GM19351 (cell line): ENCODE results near the gene XDH.

Experiments used
- ATAC-seq: cut with Tn5 transposase; IDR thresholded peaks from one replicate; pipeline ENCODE4 v1.9.1; 2021; ENCODE audit warnings: mild to moderate bottlenecking, moderate library complexity; ENCODE audit not compliant: unreplicated experiment

Gene XDH

GRCh38 chr2:31333046-31333445 lies 81.5 kb downstream of the XDH start:
- no peak for ATAC-seq

DNA sequence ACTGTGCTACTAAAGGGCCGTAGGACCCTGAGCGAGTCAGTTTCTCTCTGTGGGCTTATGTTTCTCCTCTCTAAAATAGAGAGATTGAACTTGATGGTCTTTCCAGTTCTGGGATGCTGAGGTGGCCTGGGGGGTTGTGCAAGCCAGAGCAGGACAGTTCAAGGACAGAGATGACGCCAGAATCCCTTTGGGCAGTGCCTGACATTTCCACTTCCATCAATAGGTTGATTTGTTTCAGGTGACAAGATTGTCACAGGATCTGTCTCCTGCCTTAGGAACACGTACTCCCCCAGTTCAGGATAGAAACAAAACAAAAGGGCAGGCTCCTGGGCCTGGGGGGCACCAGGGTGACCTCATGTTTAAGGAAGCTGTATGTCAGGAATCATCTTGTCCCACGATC lies 82.0 kb downstream of the XDH start:
- ATAC-seq: no peak

GRCh38 chr2:31331156-31331555 lies 83.4 kb downstream of the XDH start:
- ATAC-seq: no peak

DNA sequence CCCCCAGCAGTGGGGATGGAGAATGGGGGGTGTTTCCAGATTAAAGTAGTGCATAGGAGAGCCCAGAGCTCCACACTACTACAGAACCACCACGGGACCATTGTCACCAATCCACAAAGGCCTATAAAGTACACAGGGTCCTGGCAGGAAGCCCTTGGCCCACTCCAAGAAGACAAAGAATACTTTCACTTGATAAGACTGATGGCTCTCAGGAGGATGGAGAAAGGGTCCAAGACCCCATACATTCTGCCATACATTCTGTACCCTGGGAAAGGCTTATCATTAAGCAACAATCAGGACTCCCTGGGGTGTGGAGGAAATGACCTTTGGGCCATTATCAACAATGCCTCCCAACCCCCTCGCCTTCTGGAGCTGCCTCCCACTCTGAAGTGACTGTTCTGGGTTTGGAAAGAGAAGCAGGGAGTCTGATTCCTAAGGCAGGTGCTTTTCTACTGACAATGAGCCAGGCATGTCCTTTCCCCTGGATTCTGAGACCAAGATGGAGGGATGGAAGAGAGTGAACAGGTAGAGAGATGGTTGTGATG lies 85.4 kb downstream of the XDH start:
- ATAC-seq: no peak

DNA sequence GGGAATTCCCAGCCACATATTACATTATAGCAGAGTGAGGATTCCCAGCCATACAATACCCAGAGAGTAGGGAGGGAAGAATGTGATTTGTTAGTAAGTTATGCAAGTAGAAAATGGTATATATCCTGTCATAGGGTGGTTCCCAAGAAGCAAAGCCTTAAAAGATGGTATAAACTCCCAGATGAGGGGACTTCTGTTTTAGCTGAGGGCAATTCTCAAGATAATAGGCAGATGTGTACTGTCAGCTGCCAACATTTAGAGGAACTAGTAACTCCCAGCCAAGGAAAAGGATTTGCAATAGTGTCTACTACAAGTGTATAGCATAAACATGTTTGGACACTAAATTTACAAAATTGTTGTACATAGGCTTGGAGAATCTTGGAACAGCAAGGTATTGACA lies 86.5 kb downstream of the XDH start:
- no peak for ATAC-seq

DNA sequence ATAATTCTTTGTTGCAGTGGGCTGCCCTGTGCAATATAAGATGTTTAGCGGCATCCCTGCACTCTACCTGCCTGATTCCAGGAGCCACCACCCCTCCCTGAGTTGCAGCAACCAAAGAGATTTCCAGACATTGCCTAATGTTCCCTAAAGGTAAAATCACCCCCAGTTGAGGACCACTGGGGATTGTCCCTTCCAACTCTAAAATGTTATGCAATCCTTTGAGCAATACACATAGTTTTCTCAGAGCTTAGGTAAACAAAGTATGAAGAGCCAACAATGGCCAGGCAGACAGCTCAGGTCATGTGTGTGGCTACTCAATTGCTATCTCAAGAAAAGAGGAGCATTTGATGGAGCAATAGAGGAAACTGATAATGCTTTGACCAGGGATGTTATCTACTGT lies 87.0 kb downstream of the XDH start:
- no peak for ATAC-seq

GRCh38 chr2:31324016-31324633 lies 90.4 kb downstream of the XDH start:
- ATAC-seq: peak; percentile 77

DNA sequence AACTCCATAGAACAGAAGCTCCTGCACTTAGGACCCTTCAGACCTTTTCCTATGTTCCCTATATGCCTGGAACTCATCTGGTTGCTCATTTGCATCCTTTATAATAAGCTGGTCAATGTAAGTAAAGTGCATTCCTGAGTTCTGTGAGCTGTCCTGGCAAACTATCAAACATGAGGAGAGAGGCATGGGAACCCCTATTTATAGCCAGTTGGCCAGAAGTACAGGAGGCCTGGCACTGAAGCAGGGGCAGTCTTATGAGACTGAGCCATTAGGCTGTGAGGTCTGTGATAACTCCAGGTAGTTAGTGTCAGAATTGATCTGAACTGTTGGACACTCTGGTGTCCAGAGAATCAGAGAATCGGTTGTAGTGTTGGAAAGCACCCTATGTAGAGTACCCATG lies 92.2 kb downstream of the XDH start:
- ATAC-seq: no peak

GRCh38 chr2:31319406-31320175 lies 95.0 kb downstream of the XDH start:
- peak; percentile 75 for ATAC-seq

- ATAC-seq: peak; percentile 63
Observed at GRCh38 chr2:31318361-31319336, 95.9 kb downstream of the XDH start.

DNA sequence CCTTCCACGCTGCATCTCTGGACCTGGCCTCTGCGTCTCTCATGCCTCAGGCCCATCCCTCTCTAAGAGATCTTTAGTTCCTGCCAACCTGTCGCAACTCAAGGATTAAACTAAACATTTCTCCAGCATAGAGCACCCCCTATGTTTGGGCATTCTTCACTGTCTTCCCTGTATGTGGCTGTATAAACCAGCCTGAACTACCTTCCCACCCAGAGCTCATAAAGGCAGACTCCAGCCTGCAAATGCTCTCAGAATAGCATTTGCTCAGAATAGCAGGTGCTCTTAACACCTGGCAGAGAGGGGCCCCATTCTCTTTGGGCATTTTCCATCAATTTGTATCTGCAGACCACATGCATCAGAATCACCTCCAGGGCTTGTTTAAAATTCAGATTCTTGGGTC lies 97.1 kb downstream of the XDH start:
- ATAC-seq: no peak

- ATAC-seq: no peak
Observed at GRCh38 chr2:31314761-31315160, 99.8 kb downstream of the XDH start.

DNA sequence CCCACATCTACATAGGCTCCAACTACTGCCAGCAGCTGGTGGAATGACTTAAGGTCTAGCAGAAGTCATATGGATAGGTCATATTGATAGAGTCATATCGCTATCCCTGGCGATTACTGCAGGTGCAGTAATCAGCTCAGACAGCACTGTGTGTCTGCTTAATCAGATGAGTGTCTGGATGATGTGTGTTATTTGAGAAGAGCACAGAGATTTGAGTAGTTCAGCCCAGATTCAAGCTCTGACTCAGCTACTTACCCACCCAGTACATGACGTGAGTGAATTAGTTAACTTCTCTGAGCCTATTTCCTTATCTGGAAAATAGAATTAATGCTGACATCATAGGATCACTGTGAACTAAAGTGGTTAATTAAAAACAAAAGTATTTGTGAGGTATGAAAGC lies 101.6 kb downstream of the XDH start:
- ATAC-seq: no peak

- ATAC-seq: no peak
Observed at GRCh38 chr2:31304816-31305215, 109.7 kb downstream of the XDH start.

DNA sequence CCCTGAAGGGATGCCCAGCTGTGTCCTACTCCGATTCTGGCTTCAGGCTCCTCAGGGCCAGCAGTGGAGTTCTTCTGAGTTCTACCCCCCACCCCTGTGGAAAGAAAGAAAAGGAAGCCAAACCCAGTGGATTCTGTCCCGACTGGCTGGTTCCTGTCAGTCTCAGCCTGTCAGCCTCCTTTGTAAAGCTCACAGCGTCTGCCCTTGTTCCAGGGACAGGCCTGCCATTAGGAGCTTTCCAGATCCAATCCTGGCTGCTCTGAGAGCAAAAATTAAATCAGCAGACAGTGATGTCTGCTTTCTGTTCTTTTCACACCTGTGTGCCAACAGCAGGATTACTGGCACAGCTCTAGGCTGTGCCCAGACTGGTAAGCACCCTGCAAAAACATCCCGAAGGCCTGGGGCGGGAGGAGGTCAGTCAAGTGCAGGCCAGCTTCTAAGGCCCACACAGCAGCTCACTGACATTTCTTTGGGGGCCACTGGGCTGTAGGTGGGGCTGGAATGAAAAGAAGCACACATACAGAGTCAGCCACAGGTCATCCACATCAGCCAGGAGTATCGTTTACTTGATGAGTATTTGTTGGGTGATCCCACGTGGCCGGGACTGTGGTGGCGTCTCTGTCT lies 111.5 kb downstream of the XDH start:
- ATAC-seq: no peak

DNA sequence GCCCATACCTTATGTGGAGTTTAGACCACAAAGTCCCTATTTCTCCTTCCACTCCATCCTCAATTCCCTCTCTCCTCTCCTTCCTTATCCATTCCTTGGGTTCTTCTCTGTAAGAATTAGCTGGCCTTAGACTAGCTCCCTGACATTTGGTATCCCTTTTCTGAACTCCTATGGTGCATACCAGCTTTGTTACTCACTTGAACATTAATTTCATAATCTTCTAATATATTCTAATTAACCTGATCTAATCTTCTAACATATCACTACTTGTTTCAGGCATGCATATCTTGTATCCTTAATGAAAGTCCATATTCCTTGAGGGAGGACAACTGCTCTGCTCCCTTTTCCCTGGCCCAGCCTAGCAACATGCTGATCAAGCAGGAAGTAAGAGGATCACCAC lies 114.2 kb downstream of the XDH start:
- no peak for ATAC-seq

DNA sequence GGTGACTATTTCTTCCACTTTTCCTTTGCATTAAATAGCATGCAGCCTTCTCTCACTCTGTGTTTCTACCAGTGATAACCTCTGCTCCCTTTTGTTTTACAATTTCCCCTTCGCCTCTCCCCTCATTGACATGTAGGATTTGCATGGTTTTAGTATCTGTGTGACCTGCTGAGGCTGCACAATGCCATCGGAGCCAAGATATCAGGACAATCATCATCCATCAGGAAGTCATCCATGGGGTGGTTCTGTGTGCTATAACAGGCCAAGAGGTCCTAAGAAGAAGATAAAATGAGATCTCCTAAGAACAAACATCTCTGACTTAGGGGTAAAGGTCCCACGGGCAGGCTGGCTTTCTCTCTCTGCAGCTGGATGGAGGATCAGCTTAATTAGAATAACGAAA lies 115.0 kb downstream of the XDH start:
- no peak for ATAC-seq

DNA sequence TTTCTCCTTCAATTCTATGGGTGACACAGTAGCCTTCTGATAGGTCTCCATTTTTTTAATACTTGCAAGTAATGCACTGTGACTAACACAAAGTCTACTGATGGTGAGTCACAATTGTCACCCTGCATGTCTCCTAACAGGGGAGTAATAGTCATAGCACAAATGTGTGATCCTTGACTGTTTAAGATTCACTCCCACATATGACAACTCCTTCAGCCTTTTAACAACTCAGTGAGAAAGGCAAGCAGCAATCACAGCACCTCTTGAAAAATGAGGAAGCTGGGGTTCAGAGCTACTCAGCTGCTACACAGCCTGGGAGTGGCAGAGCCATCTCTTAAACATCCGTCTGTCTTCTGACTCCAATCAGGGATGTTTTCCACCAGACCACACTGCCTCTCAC lies 116.8 kb downstream of the XDH start:
- peak; percentile 75 for ATAC-seq

DNA sequence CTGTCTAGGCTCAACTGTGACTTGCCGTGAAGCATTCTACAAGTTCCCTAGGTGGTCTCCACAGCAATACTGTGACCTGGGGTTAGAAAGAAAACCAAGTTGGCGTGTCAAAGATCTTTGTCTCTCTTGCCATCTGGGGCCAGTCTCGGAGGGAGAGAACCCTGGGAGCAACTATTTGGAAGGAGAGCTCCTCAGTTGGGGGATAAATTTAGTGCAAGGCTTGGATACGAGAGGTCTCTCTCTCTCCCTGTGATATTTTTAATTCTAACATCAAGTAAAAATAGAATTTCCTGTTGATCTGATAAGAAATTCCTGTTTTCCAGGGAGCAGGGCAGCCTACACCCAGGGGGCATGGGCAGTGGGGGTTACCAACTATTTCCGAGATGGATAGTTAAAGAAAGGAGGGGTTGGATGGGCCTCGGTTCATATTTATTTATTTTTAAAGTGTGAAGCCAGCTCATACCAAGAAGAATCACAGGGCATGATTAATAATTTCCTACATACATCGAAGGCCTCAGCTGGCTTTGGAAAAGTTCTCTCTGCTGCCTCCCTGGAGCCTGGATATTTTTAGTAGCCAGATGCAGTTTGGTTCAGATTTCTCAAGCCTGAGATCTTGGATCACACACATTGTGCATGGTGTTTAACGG lies 117.8 kb downstream of the XDH start:
- ATAC-seq: no peak

GRCh38 chr2:31294196-31294595 lies 120.3 kb downstream of the XDH start:
- ATAC-seq: no peak
